ENCODE results near the gene GSDME.

Gene GSDME

GRCh38 chr7:24718431-24718831 lies 38.8 kb downstream of the GSDME start:
- no peak overlapping the region for H3K4me3 ChIP-seq (ENCODE audit: low read depth in 1 of 2, low read length in 1 of 2)
- no peaks in the 10 kb centered on the region for H3K27me3 ChIP-seq
- no peak for TF ChIP-seq CTCF (IDR thresholded peaks at IDR 0.05)
- H3K4me1 ChIP-seq (ENCODE audit: control insufficient read depth in 1 of 2, insufficient read depth in 1 of 2, low read depth in 1 of 2, low read length in 1 of 2), result no peaks in the 10 kb centered on the region
- no peaks in the 10 kb centered on the region for H3K36me3 ChIP-seq
- H3K27ac ChIP-seq, result no peak overlapping the region
- no peaks in the 10 kb centered on the region for H3K9me3 ChIP-seq

GRCh38 chr7:24717694-24718320 lies 39.5 kb downstream of the GSDME start:
- Histone ChIP-seq H3K9me3 (no peaks in the 10 kb centered on the region), H3K27me3 (no peaks in the 10 kb centered on the region), H3K36me3 (no peaks in the 10 kb centered on the region), H3K4me1 (ENCODE audit: control insufficient read depth in 1 of 2, insufficient read depth in 1 of 2, low read depth in 1 of 2, low read length in 1 of 2) (no peaks in the 10 kb centered on the region), H3K27ac (no peak overlapping the region), H3K4me3 (ENCODE audit: low read depth in 1 of 2, low read length in 1 of 2) (no peak overlapping the region)
- TF ChIP-seq CTCF (IDR thresholded peaks at IDR 0.05), result no peak

- no peak for TF ChIP-seq CTCF (IDR thresholded peaks at IDR 0.05)
- Histone ChIP-seq H3K27ac (no peak overlapping the region), H3K36me3 (no peaks in the 10 kb centered on the region), H3K4me1 (ENCODE audit: control insufficient read depth in 1 of 2, insufficient read depth in 1 of 2, low read depth in 1 of 2, low read length in 1 of 2) (no peaks in the 10 kb centered on the region), H3K27me3 (no peaks in the 10 kb centered on the region), H3K9me3 (no peaks in the 10 kb centered on the region), H3K4me3 (ENCODE audit: low read depth in 1 of 2, low read length in 1 of 2) (no peak overlapping the region)
Observed at GRCh38 chr7:24717247-24717622, 40.0 kb downstream of the GSDME start.

- no peak overlapping the region for H3K27ac ChIP-seq
- no peaks in the 10 kb centered on the region for H3K27me3 ChIP-seq
- no peak overlapping the region for H3K4me3 ChIP-seq (ENCODE audit: low read depth in 1 of 2, low read length in 1 of 2)
- H3K36me3 ChIP-seq, result no peaks in the 10 kb centered on the region
- no peak for TF ChIP-seq CTCF (IDR thresholded peaks at IDR 0.05)
- no peaks in the 10 kb centered on the region for H3K4me1 ChIP-seq (ENCODE audit: control insufficient read depth in 1 of 2, insufficient read depth in 1 of 2, low read depth in 1 of 2, low read length in 1 of 2)
- no peaks in the 10 kb centered on the region for H3K9me3 ChIP-seq
Observed at GRCh38 chr7:24716480-24717246, 40.6 kb downstream of the GSDME start.

GRCh38 chr7:24715661-24716479 lies 41.4 kb downstream of the GSDME start:
- H3K9me3 ChIP-seq, result no peaks in the 10 kb centered on the region
- TF ChIP-seq CTCF (IDR thresholded peaks at IDR 0.05), result no peak
- no peak overlapping the region for H3K27ac ChIP-seq
- H3K4me1 ChIP-seq (ENCODE audit: control insufficient read depth in 1 of 2, insufficient read depth in 1 of 2, low read depth in 1 of 2, low read length in 1 of 2), result no peaks in the 10 kb centered on the region
- no peak overlapping the region for H3K4me3 ChIP-seq (ENCODE audit: low read depth in 1 of 2, low read length in 1 of 2)
- H3K36me3 ChIP-seq, result no peaks in the 10 kb centered on the region
- H3K27me3 ChIP-seq, result peaks cover 4% of the 10 kb centered on the region

Measured in neutrophil (primary cell).